HL-60/S4 treated with phorbol 12-myristate 13-acetate at 8.2 ng/mL for 4 days and 3 days (cell line): ENCODE results near the gene FFAR3.

Source experiments
- in situ Hi-C: fragments of 300-500 bp; cut with MboI; formaldehyde crosslinking; loops from 2 replicates; pipeline ENCODE4 v1.15.0; 2022; ENCODE audit warnings: low sequenced_read_pairs

Gene FFAR3

GRCh38 chr19:35357867-35358573, at the start of gene FFAR3:
Gene FFAR3, plus strand, starts transcription at chr19:35358460. Its CDS starts 431 bp downstream, at chr19:35358891.
- in situ Hi-C loops = loop anchor here (5.0 kb wide), 1 partner anchor 109 kb away; no protein-coding TSS in a partner anchor

- in situ Hi-C loops = no loop called here
Measured at GRCh38 chr19:35308910-35309309, 49.4 kb upstream of the FFAR3 start.

GRCh38 chr19:35309481-35310279, 48.6 kb upstream of the FFAR3 start:
- in situ Hi-C loops = no loop called here

- in situ Hi-C loops = no loop called here
Measured at GRCh38 chr19:35310331-35310730, 47.9 kb upstream of the FFAR3 start.

- in situ Hi-C loops = no loop called here
Measured at GRCh38 chr19:35310811-35311465, 47.3 kb upstream of the FFAR3 start.

GRCh38 chr19:35311901-35312665, 46.2 kb upstream of the FFAR3 start:
- in situ Hi-C loops = no loop called here

GRCh38 chr19:35313587-35313986, 44.7 kb upstream of the FFAR3 start:
- in situ Hi-C loops = no loop called here

- in situ Hi-C loops = no loop called here
Measured at GRCh38 chr19:35314031-35314430, 44.2 kb upstream of the FFAR3 start.

- in situ Hi-C loops = no loop called here
Measured at GRCh38 chr19:35314858-35315470, 43.3 kb upstream of the FFAR3 start.

GRCh38 chr19:35315883-35316282, 42.4 kb upstream of the FFAR3 start:
- in situ Hi-C loops = no loop called here

GRCh38 chr19:35316560-35316959, 41.7 kb upstream of the FFAR3 start:
- in situ Hi-C loops = no loop called here

GRCh38 chr19:35317464-35318043, 40.7 kb upstream of the FFAR3 start:
- in situ Hi-C loops = no loop called here

- in situ Hi-C loops = no loop called here
Measured at GRCh38 chr19:35318679-35319448, 39.4 kb upstream of the FFAR3 start.

GRCh38 chr19:35320065-35320713, 38.1 kb upstream of the FFAR3 start:
- in situ Hi-C loops = no loop called here

- in situ Hi-C loops = no loop called here
Measured at GRCh38 chr19:35321291-35321690, 37.0 kb upstream of the FFAR3 start.

GRCh38 chr19:35322014-35322413, 36.2 kb upstream of the FFAR3 start:
- in situ Hi-C loops = no loop called here

GRCh38 chr19:35327642-35328041, 30.6 kb upstream of the FFAR3 start:
- in situ Hi-C loops = no loop called here

- in situ Hi-C loops = no loop called here
Measured at GRCh38 chr19:35328851-35329285, 29.4 kb upstream of the FFAR3 start, which contains the start of gene CD22. Gene CD22, plus strand, starts transcription at chr19:35329187. Its CDS starts 2,854 bp downstream, at chr19:35332041.

GRCh38 chr19:35329323-35329722, 28.9 kb upstream of the FFAR3 start:
- in situ Hi-C loops = no loop called here
